SH-SY5Y (cell line): ENCODE data around the gene SLC4A5.

Source experiments
- GATA2 ChIP-seq: IDR thresholded peaks from 2 replicates; pipeline ENCODE4 v1.6.1; 2011; ENCODE audit warnings: mild to moderate bottlenecking, low read depth, low read length
- GATA3 ChIP-seq: IDR thresholded peaks from 2 replicates; pipeline ENCODE4 v1.6.1; 2011; ENCODE audit warnings: low read depth, mild to moderate bottlenecking, low read length, moderate library complexity

The SLC4A5 gene

DNA sequence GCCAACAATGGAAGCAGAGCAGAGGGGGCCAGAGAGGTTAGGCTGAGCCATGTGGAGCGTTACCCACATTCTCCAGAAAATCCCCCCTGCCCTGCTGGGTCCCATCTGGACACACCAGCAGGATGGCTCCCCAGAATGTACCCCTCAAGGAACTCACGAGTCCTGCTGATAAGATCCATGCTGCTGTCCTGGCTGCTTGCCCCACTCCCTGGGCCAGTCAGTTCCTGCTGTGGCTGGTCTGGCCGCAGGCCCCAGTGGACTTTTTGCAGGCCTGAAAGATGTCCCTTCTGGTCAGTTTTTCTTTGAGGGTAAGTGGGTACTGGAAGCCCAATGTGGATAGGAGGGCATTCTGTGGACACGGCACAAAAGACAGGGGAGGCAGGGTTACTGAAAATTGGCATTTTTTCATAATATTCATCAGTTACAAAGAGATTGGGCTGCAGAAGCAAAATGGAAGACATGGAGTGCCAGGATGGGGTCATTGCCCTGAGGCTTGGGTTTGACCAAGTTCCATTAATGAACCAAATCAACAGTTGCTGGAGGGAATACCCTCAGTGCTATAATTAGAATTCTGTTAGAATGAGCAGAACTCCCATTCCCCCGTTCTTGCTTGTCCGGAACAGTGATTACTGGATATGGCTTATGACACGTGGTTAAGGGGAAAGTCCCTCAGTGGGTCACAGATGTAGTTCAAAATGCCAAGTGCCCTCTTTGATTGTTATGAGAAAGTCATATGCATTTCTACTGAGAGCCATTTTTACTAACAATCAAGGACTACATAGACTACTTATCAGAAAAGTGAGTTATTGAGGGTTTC, 38.7 kb downstream of the SLC4A5 start:
- TF ChIP-seq GATA3: no peak
- no peak for TF ChIP-seq GATA2

DNA sequence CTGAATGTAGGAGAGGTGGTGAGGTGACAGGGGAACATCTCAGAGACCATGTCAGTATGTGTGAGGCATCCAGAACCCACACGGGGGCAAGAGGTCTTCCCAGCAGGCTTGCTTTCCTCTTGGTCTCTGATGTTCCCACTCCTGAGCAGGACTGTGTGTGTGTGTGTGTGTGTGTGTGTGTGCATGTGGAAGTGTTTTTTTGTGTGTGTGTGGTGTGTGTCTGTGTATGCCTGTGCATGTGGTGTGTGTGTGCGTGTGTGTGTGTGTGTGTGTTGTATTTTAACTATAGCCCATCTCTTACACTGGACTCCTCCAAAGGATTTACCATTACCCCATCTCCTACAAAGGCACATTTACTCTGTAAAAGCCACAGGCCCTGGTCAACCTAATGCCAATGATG, 40.4 kb downstream of the SLC4A5 start:
- TF ChIP-seq GATA2 (no peak), GATA3 (no peak)

- TF ChIP-seq GATA3 (no peak), GATA2 (no peak)
Observed at GRCh38 chr2:74301262-74301661, 42.0 kb downstream of the SLC4A5 start.

- no peak for TF ChIP-seq GATA2
- no peak for TF ChIP-seq GATA3
Observed at GRCh38 chr2:74300506-74300905, 42.7 kb downstream of the SLC4A5 start.

- TF ChIP-seq GATA2: no peak
- no peak for TF ChIP-seq GATA3
Observed at GRCh38 chr2:74297950-74298349, 45.3 kb downstream of the SLC4A5 start.

DNA sequence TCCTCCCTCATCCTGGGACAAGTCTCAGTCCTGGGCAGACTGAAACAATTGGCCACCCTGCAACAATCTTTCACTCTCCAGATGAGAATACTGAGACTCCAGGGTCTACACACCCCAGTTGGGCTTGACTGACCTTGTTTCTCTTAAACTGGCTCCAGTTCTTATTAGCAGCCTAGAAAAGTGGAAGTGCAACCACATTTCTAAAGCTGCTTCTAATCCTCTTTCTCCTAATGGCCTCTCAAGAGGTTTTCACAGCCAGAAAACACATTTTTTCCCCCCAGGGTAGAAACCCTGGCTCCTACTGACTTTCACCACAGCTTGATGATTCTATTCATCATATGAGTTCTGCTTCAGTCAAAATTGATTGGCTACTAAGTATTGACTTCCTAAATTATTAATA, 45.8 kb downstream of the SLC4A5 start:
- no peak for TF ChIP-seq GATA3
- no peak for TF ChIP-seq GATA2

- TF ChIP-seq GATA2 (no peak), GATA3 (no peak)
Observed at GRCh38 chr2:74293191-74293991, 49.8 kb downstream of the SLC4A5 start.

GRCh38 chr2:74292751-74293150, 50.5 kb downstream of the SLC4A5 start:
- TF ChIP-seq GATA2 (no peak), GATA3 (no peak)

GRCh38 chr2:74291886-74292621, 51.2 kb downstream of the SLC4A5 start:
- TF ChIP-seq GATA2: no peak
- TF ChIP-seq GATA3: no peak

DNA sequence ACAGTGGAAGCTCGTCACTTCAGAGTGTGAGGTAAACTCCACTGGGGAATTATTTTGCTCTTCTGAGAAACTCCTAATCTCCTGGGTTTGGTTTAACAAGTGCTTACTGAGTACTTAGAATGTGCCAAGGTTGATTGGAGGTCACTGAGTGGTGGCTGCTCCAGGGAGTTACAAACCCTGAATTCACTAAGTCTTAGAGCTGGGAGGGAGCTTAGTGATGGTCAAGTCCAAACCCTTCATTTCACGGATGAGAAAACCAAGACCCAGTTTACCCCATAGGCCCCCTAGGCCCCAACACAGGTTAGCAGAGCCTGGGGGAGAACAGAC, 52.0 kb downstream of the SLC4A5 start:
- TF ChIP-seq GATA3 (no peak), GATA2 (no peak)

- TF ChIP-seq GATA3: no peak
- no peak for TF ChIP-seq GATA2
Observed at GRCh38 chr2:74290466-74291217, 52.6 kb downstream of the SLC4A5 start.

DNA sequence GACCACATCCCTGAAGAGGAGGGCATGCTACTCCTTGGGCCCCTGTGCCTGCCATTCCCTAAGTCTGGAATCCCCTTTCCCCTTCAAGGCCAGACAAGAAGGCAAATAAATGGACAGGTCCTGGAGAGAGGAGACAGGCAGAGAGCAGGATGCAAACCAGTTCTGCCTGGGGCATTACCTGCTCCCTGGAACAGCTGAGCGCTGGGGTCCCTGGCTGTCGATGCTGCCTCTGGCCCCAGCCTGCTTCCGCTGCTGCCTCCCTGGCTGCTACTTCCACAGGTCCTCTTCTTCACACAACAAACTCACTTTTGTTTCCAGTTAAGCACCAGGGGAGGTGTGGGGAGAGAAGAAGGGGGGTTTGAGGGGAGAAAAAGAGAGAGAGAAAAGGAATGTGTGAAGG, 53.1 kb downstream of the SLC4A5 start:
- TF ChIP-seq GATA2: no peak
- TF ChIP-seq GATA3: no peak

DNA sequence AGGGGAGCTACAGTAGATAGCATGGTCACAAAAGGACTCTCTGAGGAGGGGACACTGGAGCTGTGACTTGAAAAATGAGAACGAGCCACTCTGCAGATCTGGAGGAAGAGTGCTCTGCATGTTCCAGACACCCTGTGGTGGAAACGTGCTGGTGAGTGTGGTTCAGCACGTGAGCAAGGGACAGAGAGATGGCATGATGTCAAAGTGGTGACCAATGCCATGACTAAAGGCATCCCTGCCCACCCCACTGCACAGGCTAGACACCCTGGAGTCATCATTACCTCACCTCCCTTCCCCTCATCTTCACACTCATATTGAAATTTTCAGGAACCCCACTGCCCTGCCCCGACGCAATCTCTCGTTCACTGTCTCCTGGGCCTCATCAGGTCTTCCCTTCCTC, 56.5 kb downstream of the SLC4A5 start:
- TF ChIP-seq GATA2: no peak
- no peak for TF ChIP-seq GATA3
